Neural cell (in vitro differentiated cells): Measurements from ENCODE around the gene FUBP1.

ENCODE experiments used
- SMC3 ChIP-seq: fragments of 450-650 bp; conservative IDR thresholded peaks from 2 replicates; pipeline ENCODE4 v1.6.1; 2014; ENCODE audit warnings: antibody characterized with exemption, mild to moderate bottlenecking, moderate library complexity; ENCODE audit not compliant: poor library complexity
- TAF1 ChIP-seq: IDR thresholded peaks from 2 replicates; pipeline ENCODE4 v1.6.1; 2012; ENCODE audit warnings: low read depth
- TF ChIP-seq, protein P1 (sequence below): fragments of 450-650 bp; IDR thresholded peaks from 2 replicates; pipeline ENCODE4 v1.5.1; 2014; ENCODE audit warnings: antibody characterized with exemption, mild to moderate bottlenecking, moderate library complexity; ENCODE audit not compliant: poor library complexity, severe bottlenecking

DNA sequence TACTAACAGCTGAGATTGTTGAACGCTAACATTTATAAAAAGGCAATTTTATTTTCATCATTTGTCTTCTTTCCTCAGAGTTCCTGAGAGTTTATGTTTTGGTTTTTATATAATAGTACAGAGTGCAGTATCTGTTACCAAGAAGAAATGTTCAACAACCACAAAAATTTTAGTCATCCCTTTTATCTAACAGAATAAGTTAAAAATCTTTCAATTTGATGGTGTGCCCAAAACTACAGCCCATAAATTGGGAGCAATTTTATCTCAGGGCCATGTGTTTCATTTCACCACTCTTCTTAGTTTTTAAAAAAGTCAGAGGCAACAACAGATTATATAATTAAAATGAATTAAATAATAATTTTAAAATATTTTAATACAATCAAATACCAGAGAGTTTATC is 53.4 kb downstream of the FUBP1 start:
- TF ChIP-seq TAF1 (no peak), SMC3 (no peak)
- TF ChIP-seq, protein P1, sequence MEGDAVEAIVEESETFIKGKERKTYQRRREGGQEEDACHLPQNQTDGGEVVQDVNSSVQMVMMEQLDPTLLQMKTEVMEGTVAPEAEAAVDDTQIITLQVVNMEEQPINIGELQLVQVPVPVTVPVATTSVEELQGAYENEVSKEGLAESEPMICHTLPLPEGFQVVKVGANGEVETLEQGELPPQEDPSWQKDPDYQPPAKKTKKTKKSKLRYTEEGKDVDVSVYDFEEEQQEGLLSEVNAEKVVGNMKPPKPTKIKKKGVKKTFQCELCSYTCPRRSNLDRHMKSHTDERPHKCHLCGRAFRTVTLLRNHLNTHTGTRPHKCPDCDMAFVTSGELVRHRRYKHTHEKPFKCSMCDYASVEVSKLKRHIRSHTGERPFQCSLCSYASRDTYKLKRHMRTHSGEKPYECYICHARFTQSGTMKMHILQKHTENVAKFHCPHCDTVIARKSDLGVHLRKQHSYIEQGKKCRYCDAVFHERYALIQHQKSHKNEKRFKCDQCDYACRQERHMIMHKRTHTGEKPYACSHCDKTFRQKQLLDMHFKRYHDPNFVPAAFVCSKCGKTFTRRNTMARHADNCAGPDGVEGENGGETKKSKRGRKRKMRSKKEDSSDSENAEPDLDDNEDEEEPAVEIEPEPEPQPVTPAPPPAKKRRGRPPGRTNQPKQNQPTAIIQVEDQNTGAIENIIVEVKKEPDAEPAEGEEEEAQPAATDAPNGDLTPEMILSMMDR = no peak
